ENCODE data around the gene KREMEN1.

Gene KREMEN1

DNA sequence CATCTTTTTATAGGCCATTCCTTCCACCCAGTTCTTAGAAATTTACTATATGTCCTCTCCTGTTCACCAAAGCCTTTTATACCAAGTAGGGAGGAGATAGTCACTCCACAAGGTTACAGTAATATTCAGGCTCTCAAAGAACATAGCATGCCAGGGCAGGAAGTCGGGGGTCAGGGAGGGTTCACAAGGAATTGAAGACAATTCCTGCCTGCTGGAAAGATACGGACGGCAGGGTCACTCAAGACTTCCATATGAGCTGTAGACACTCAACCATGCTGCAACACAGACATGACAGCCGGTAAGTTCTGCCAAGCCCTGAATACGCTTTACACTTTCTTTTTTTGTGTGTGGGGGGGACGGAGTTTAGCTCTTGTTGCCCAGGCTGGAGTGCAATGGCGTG is 11.9 kb upstream of the KREMEN1 start:
- Histone ChIP-seq H3K4ac (ENCODE audit: low read depth, low read length) (no peak overlapping the region), H3K9ac (ENCODE audit: low read length) (no peak overlapping the region), H2BK120ac (ENCODE audit: low read depth, low read length) (no peak overlapping the region), H2AK5ac (ENCODE audit: low read length) (no peak overlapping the region), H3K56ac (ENCODE audit: low read length) (no peak overlapping the region), H3K4me3 (ENCODE audit: low read length) (no peak overlapping the region), H3K4me1 (ENCODE audit: control insufficient read depth, low read depth, low read length) (no peaks in the 10 kb centered on the region), H4K8ac (ENCODE audit: low read depth, low read length) (no peak overlapping the region), H3K27me3 (ENCODE audit: insufficient read depth, low read length, poor library complexity) (no peaks in the 10 kb centered on the region), H3K79me2 (ENCODE audit: control insufficient read depth, insufficient read depth, low read length) (no peaks in the 10 kb centered on the region), H3K27ac (ENCODE audit: low read depth, low read length) (no peak overlapping the region), H3K36me3 (ENCODE audit: control insufficient read depth, insufficient read depth, low read length) (no peaks in the 10 kb centered on the region), H2BK15ac (replicated peaks; ENCODE audit: low read depth) (no peak overlapping the region), H3K18ac (ENCODE audit: low read length) (no peak overlapping the region), H2BK5ac (ENCODE audit: low read length) (no peak overlapping the region), H3K4me2 (ENCODE audit: low read length) (no peak overlapping the region), H4K5ac (ENCODE audit: low read length) (no peak overlapping the region), H3K23ac (ENCODE audit: low read length) (no peak overlapping the region), H3K79me1 (ENCODE audit: low read length) (no peaks in the 10 kb centered on the region)
- whole genome bisulfite sequencing (ENCODE audit: extremely low coverage, insufficient coverage, low lambda C conversion rate) = no CpG with 5 or more reads among the region's 7 CpGs
- DNase-seq = no peak

DNA sequence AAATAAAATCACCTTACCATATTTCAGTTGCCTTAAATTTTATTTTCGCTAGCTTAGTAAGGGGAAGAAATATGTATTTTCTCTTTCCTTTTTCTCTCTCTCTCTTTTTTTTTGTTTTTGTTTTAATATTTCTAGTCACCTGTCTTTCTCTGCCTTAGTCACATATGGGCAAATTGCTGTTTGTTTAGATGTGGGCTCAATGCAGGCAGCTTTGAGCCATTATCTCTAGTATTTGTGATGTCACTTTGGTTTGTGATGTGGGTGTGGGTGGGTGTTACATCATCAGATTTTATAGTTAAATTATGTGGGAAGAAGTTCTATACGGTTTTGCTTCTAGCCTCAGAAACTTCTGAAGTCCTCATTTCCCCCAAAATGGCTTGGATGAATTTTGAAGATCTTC is 11.1 kb upstream of the KREMEN1 start, which contains the start of gene C22orf31:
Gene C22orf31 (minus strand): TSS at position 59 of the 400 bp plus-strand sequence. CDS start 39 bp downstream, at position 20.
- no peak within 1 kb of the TSS for H3K4me2 ChIP-seq (ENCODE audit: low read length)
- H3K27ac ChIP-seq (ENCODE audit: low read depth, low read length) = no peak within 1 kb of the TSS
- H3K36me3 ChIP-seq (ENCODE audit: control insufficient read depth, insufficient read depth, low read length) = no peaks in the 10 kb centered on the region
- no peak within 1 kb of the TSS for H4K8ac ChIP-seq (ENCODE audit: low read depth, low read length)
- H3K18ac ChIP-seq (ENCODE audit: low read length) = peak within 1 kb of the TSS; percentile 24
- H2AK5ac ChIP-seq (ENCODE audit: low read length) = no peak within 1 kb of the TSS
- H3K56ac ChIP-seq (ENCODE audit: low read length) = peak within 1 kb of the TSS; percentile 31
- no peaks in the 10 kb centered on the region for H3K79me1 ChIP-seq (ENCODE audit: low read length)
- H3K9ac ChIP-seq (ENCODE audit: low read length) = no peak within 1 kb of the TSS
- no peaks in the 10 kb centered on the region for H3K4me1 ChIP-seq (ENCODE audit: control insufficient read depth, low read depth, low read length)
- H2BK5ac ChIP-seq (ENCODE audit: low read length) = no peak within 1 kb of the TSS
- no peak within 1 kb of the TSS for H3K4ac ChIP-seq (ENCODE audit: low read depth, low read length)
- no peaks in the 10 kb centered on the region for H3K79me2 ChIP-seq (ENCODE audit: control insufficient read depth, insufficient read depth, low read length)
- H3K27me3 ChIP-seq (ENCODE audit: insufficient read depth, low read length, poor library complexity) = no peaks in the 10 kb centered on the region
- H3K23ac ChIP-seq (ENCODE audit: low read length) = no peak within 1 kb of the TSS
- H3K4me3 ChIP-seq (ENCODE audit: low read length) = no peak within 1 kb of the TSS
- H2BK120ac ChIP-seq (ENCODE audit: low read depth, low read length) = peak within 1 kb of the TSS; percentile 8
- no peak within 1 kb of the TSS for H2BK15ac ChIP-seq (replicated peaks; ENCODE audit: low read depth)
- H4K5ac ChIP-seq (ENCODE audit: low read length) = no peak within 1 kb of the TSS
- WGBS (ENCODE audit: extremely low coverage, insufficient coverage, low lambda C conversion rate) = no CpG with 5 or more reads among the region's 2 CpGs
- DNase-seq = no peak

DNA sequence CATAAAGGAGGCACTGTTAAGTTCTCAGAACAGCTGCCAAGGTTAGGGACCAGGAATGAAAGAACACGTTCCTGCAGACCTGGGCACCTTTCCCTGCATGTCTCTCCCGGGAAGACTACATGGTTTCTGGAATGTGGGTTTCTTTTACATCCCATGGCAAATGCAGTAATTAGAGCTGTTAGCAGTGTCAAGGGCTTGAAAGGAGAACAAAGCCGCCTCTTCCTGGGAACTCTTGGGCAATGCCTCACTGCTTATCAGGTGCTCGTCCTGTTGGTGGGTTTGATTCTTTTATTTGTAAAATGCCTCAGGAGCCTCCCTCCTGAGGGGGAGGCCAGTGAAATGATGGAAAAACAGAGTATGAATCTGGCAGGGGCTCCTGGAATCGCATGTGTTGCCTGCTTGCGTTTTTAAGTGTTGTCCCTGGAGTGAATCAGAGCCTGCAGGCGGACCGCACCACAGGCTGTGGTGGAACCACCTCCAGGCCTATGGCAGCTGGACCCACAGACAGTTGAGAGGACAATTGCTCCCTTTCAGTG is 10.5 kb upstream of the KREMEN1 start:
- H3K56ac ChIP-seq (ENCODE audit: low read length) = peak overlapping the region; percentile 31
- H3K27me3 ChIP-seq (ENCODE audit: insufficient read depth, low read length, poor library complexity) = no peaks in the 10 kb centered on the region
- H2BK5ac ChIP-seq (ENCODE audit: low read length) = no peak overlapping the region
- H3K9ac ChIP-seq (ENCODE audit: low read length) = no peak overlapping the region
- no peak overlapping the region for H4K8ac ChIP-seq (ENCODE audit: low read depth, low read length)
- DNase-seq = peak; percentile 87
- no CpG with 5 or more reads among the region's 8 CpGs for WGBS (ENCODE audit: extremely low coverage, insufficient coverage, low lambda C conversion rate)
- H2BK120ac ChIP-seq (ENCODE audit: low read depth, low read length) = peak overlapping the region; percentile 8
- no peak overlapping the region for H3K23ac ChIP-seq (ENCODE audit: low read length)
- no peak overlapping the region for H3K27ac ChIP-seq (ENCODE audit: low read depth, low read length)
- H3K4me1 ChIP-seq (ENCODE audit: control insufficient read depth, low read depth, low read length) = no peaks in the 10 kb centered on the region
- H3K4me2 ChIP-seq (ENCODE audit: low read length) = no peak overlapping the region
- H3K18ac ChIP-seq (ENCODE audit: low read length) = peak overlapping the region; percentile 24
- no peak overlapping the region for H2BK15ac ChIP-seq (replicated peaks; ENCODE audit: low read depth)
- no peaks in the 10 kb centered on the region for H3K36me3 ChIP-seq (ENCODE audit: control insufficient read depth, insufficient read depth, low read length)
- no peak overlapping the region for H2AK5ac ChIP-seq (ENCODE audit: low read length)
- no peaks in the 10 kb centered on the region for H3K79me1 ChIP-seq (ENCODE audit: low read length)
- H3K79me2 ChIP-seq (ENCODE audit: control insufficient read depth, insufficient read depth, low read length) = no peaks in the 10 kb centered on the region
- H4K5ac ChIP-seq (ENCODE audit: low read length) = no peak overlapping the region
- H3K4me3 ChIP-seq (ENCODE audit: low read length) = no peak overlapping the region
- H3K4ac ChIP-seq (ENCODE audit: low read depth, low read length) = no peak overlapping the region

DNA sequence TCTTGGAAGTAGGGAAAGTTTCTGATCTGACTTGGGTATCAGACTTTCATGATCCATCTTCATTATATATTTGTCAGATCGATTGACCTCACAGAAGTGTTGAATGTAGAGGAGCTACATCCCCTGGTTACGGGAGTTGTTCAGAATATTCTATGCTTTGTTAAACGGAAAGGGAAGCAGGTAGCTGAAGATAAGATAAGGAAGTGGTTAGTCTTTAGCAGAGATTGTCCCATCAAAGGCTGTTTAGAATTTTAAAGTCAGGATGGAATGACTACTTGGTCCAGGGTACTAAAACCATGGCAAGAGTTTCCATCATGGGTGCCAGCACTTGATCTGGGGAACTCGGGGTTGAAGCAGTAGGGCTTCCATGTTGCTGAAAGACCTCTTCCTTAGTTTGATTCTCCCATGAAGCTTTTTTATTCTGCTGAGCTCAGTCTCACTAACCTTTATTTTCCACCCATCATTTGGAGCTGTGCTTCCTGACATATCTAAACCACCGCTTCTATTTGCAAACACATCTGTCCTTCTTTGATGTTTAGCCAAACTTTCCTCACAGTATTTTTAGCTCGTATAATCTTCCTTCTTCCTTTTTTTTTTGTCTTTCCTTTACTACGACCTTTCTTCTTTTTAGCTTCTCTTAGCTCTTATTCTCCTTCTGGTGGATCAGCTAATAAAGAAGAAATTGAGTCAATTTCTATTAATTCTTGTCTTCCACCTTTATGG is 7.2 kb upstream of the KREMEN1 start:
- Histone ChIP-seq H3K56ac (ENCODE audit: low read length) (no peak overlapping the region), H3K79me1 (ENCODE audit: low read length) (no peaks in the 10 kb centered on the region)

DNA sequence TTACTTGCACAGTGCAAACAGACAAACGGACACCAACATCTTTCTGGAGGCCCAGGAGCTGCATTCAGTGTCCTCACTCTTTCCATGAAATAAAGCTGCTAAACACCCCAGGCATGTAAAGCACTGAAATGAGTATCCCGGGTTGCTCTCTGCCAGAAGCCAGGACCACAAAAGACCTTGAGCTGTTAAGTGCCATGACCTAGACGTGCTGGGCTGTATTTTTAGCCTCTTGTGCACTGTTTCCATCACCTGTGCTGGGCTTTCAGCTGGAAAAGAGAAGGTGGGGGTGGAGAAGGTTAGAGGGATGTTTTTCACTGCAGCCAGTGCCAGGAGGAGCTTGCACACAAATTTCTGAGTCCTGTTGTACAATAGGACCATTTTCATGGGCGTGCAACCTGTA is 3.4 kb upstream of the KREMEN1 start:
- no CpG with 5 or more reads among the region's 4 CpGs for WGBS (ENCODE audit: extremely low coverage, insufficient coverage, low lambda C conversion rate)

More for the DNA sequence above, 7.2 kb upstream of the KREMEN1 start:
- H3K18ac ChIP-seq (ENCODE audit: low read length) = no peak overlapping the region
- H2BK120ac ChIP-seq (ENCODE audit: low read depth, low read length) = no peak overlapping the region
- H3K27ac ChIP-seq (ENCODE audit: low read depth, low read length) = no peak overlapping the region
- peaks cover 4% of the 10 kb centered on the region for H3K27me3 ChIP-seq (ENCODE audit: insufficient read depth, low read length, poor library complexity)
- H3K4me3 ChIP-seq (ENCODE audit: low read length) = no peak overlapping the region
- H2BK5ac ChIP-seq (ENCODE audit: low read length) = no peak overlapping the region
- no peak overlapping the region for H2BK15ac ChIP-seq (replicated peaks; ENCODE audit: low read depth)
- H3K9ac ChIP-seq (ENCODE audit: low read length) = no peak overlapping the region
- no peak overlapping the region for H2AK5ac ChIP-seq (ENCODE audit: low read length)
- DNase-seq = no peak
- H4K8ac ChIP-seq (ENCODE audit: low read depth, low read length) = no peak overlapping the region
- no peak overlapping the region for H3K23ac ChIP-seq (ENCODE audit: low read length)
- H3K4ac ChIP-seq (ENCODE audit: low read depth, low read length) = no peak overlapping the region
- no peaks in the 10 kb centered on the region for H3K4me1 ChIP-seq (ENCODE audit: control insufficient read depth, low read depth, low read length)
- no peak overlapping the region for H4K5ac ChIP-seq (ENCODE audit: low read length)
- no peaks in the 10 kb centered on the region for H3K79me2 ChIP-seq (ENCODE audit: control insufficient read depth, insufficient read depth, low read length)
- no peaks in the 10 kb centered on the region for H3K36me3 ChIP-seq (ENCODE audit: control insufficient read depth, insufficient read depth, low read length)
- no peak overlapping the region for H3K4me2 ChIP-seq (ENCODE audit: low read length)
- WGBS (ENCODE audit: extremely low coverage, insufficient coverage, low lambda C conversion rate) = no CpG with 5 or more reads among the region's 7 CpGs

More for the DNA sequence above, 3.4 kb upstream of the KREMEN1 start:
- Histone ChIP-seq H2AK5ac (ENCODE audit: low read length) (no peak overlapping the region), H3K4me2 (ENCODE audit: low read length) (no peak overlapping the region), H3K79me1 (ENCODE audit: low read length) (no peaks in the 10 kb centered on the region), H4K5ac (ENCODE audit: low read length) (no peak overlapping the region), H2BK5ac (ENCODE audit: low read length) (no peak overlapping the region), H3K4ac (ENCODE audit: low read depth, low read length) (no peak overlapping the region), H3K23ac (ENCODE audit: low read length) (no peak overlapping the region), H3K79me2 (ENCODE audit: control insufficient read depth, insufficient read depth, low read length) (no peaks in the 10 kb centered on the region), H3K4me3 (ENCODE audit: low read length) (no peak overlapping the region), H3K27me3 (ENCODE audit: insufficient read depth, low read length, poor library complexity) (peaks cover 5% of the 10 kb centered on the region), H3K27ac (ENCODE audit: low read depth, low read length) (no peak overlapping the region), H2BK15ac (replicated peaks; ENCODE audit: low read depth) (no peak overlapping the region), H3K4me1 (ENCODE audit: control insufficient read depth, low read depth, low read length) (no peaks in the 10 kb centered on the region), H2BK120ac (ENCODE audit: low read depth, low read length) (no peak overlapping the region), H3K18ac (ENCODE audit: low read length) (no peak overlapping the region), H3K36me3 (ENCODE audit: control insufficient read depth, insufficient read depth, low read length) (no peaks in the 10 kb centered on the region), H4K8ac (ENCODE audit: low read depth, low read length) (no peak overlapping the region), H3K9ac (ENCODE audit: low read length) (no peak overlapping the region), H3K56ac (ENCODE audit: low read length) (no peak overlapping the region)
- no peak for DNase-seq
